Tibial nerve (tissue), 4 donors: ENCODE measurements around the gene COL6A2.

ENCODE experiments used
- CTCF ChIP-seq, 5 experiments: fragments of 200-600 bp in 3 of 5; fragments of 450-650 bp in 2 of 5; sonication (generic) in 3 of 5; IDR thresholded peaks; one replicate each; pipeline ENCODE4 v1.5.1; 2016 to 2019; ENCODE audit warnings: antibody characterized with exemption in 5 of 5, mild to moderate bottlenecking in 3 of 5, moderate library complexity in 2 of 5
- EP300 ChIP-seq, 2 donors: sonication (generic); formaldehyde crosslinking; IDR thresholded peaks; one replicate each; pipeline ENCODE4 v1.6.1; 2017; ENCODE audit warnings: antibody characterized with exemption in 2 of 2, mild to moderate bottlenecking in 1 of 2
- POLR2A ChIP-seq, 2 donors: fragments of 450-650 bp; IDR thresholded peaks; one replicate each; pipeline ENCODE4 v1.6.1; 2017; ENCODE audit warnings: antibody characterized with exemption in 2 of 2, mild to moderate bottlenecking in 2 of 2, moderate library complexity in 2 of 2

GRCh38 chr21:46056450-46056903 is 41.4 kb upstream of the COL6A2 start:
- TF ChIP-seq CTCF (IDR thresholded peaks at IDR 0.05) (no peak), POLR2A (IDR thresholded peaks at IDR 0.05) (no peak), EP300 (IDR thresholded peaks at IDR 0.05) (peak in 1 of 2 donors; percentile 75)
